ENCODE results near the gene FAM221B. TPM values are rescaled to one million over a fixed set of nuclear protein-coding genes. Genes with fewer than 3 reads are reported as not detected.

Gene FAM221B
- total RNA-seq, 6 experiments from 2014 or later: not detected

- no peaks in the 10 kb centered on the region for H3K36me3 ChIP-seq
- 100% methylated on average over 2 of the region's 2 CpGs for WGBS (ENCODE audit: insufficient coverage, low coverage, low lambda C conversion rate, missing lambda C conversion rate)
- H3K4me1 ChIP-seq: peaks cover 0 to 17% (median 0%) of the 10 kb centered on the region in 4 donors
- H3K27me3 ChIP-seq: no peaks in the 10 kb centered on the region
- ATAC-seq: no peak
- H3K9me3 ChIP-seq: no peaks in the 10 kb centered on the region
- TF ChIP-seq CTCF (IDR thresholded peaks at IDR 0.05) (no peak), POLR2A (IDR thresholded peaks at IDR 0.05) (no peak)
- no peak overlapping the region for H3K4me3 ChIP-seq
- intact Hi-C loops (cut with DNase I): no loop called here
- no peak for DNase-seq
- H3K27ac ChIP-seq: no peak overlapping the region
Observed at GRCh38 chr9:35789541-35789940, 39.0 kb downstream of the FAM221B start.

DNA sequence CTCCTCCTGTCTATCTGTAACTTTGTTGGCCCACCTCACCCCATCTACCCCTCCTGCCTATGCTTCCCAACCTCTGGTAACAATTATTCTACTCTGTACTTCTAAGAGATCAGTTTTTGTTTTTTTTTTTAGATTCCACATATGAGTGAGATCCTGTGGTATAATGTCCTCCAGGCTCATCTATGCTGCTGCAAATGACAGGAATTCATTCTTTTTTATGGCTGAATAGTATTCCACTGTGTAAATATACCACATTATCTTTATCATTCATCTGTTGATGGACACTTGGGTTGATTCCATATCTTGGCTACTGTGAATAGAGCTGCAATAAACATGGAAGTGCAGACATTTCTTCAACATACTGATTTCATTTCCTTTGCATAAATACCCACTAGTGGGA lies 45.1 kb downstream of the FAM221B start:
- H3K27me3 ChIP-seq: no peaks in the 10 kb centered on the region
- no peaks in the 10 kb centered on the region for H3K36me3 ChIP-seq
- H3K9me3 ChIP-seq: no peaks in the 10 kb centered on the region
- intact Hi-C loops (cut with DNase I): no loop called here
- H3K4me1 ChIP-seq: no peaks in the 10 kb centered on the region
- H3K4me3 ChIP-seq: no peak overlapping the region
- DNase-seq (no peak), ATAC-seq (no peak)
- TF ChIP-seq CTCF (IDR thresholded peaks at IDR 0.05): no peak
- TF ChIP-seq POLR2A (IDR thresholded peaks at IDR 0.05): no peak
- H3K27ac ChIP-seq: no peak overlapping the region

DNA sequence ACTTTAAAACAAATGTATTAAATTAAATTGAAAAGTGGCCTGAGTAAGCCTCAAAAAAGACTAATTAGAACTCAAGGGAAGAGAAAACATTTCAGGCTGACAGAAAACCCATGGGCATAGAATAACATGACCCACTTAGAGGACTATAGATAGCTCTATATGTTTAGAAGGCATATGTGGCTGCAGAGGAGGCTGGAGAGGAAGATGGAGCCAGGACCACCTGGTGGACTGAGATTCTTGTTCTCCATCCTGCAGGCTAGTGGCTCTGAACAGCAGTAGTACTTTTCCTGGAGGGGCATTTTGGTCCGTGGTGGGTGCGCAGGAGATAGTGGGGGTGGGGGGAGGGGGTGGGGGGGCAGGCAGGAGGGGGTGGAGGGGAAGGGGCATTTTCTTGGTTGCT lies 47.5 kb downstream of the FAM221B start:
- 71% methylated on average over 2 of the region's 2 CpGs for WGBS (ENCODE audit: insufficient coverage, low coverage, low lambda C conversion rate, missing lambda C conversion rate)
- TF ChIP-seq CTCF (IDR thresholded peaks at IDR 0.05) (no peak), POLR2A (IDR thresholded peaks at IDR 0.05) (no peak)

GRCh38 chr9:35778496-35778895 lies 50.0 kb downstream of the FAM221B start:
- WGBS (ENCODE audit: insufficient coverage, low coverage, low lambda C conversion rate, missing lambda C conversion rate): 86% methylated on average over 3 of the region's 3 CpGs
- no peak overlapping the region for H3K27ac ChIP-seq
- H3K27me3 ChIP-seq: no peaks in the 10 kb centered on the region
- ATAC-seq (no peak), DNase-seq (no peak)
- H3K4me1 ChIP-seq: peaks cover 0 to 14% (median 0%) of the 10 kb centered on the region in 4 donors
- H3K4me3 ChIP-seq: no peak overlapping the region
- intact Hi-C loops (cut with DNase I): no loop called here
- H3K9me3 ChIP-seq: no peaks in the 10 kb centered on the region
- TF ChIP-seq CTCF (IDR thresholded peaks at IDR 0.05) (no peak), POLR2A (IDR thresholded peaks at IDR 0.05) (no peak)
- no peaks in the 10 kb centered on the region for H3K36me3 ChIP-seq

More for the DNA sequence above, 47.5 kb downstream of the FAM221B start:
- intact Hi-C loops (cut with DNase I): no loop called here
- Histone ChIP-seq H3K27ac (no peak overlapping the region), H3K36me3 (no peaks in the 10 kb centered on the region), H3K27me3 (no peaks in the 10 kb centered on the region), H3K4me1 (no peaks in the 10 kb centered on the region), H3K9me3 (no peaks in the 10 kb centered on the region), H3K4me3 (no peak overlapping the region)
- DNase-seq (no peak), ATAC-seq (no peak)

GRCh38 chr9:35776018-35776417 lies 52.5 kb downstream of the FAM221B start:
- Histone ChIP-seq H3K9me3 (no peaks in the 10 kb centered on the region), H3K36me3 (no peaks in the 10 kb centered on the region), H3K27ac (no peak overlapping the region), H3K4me3 (no peak overlapping the region), H3K4me1 (peaks cover 0 to 23% (median 8%) of the 10 kb centered on the region in 4 donors), H3K27me3 (no peaks in the 10 kb centered on the region)
- WGBS (ENCODE audit: insufficient coverage, low coverage, low lambda C conversion rate, missing lambda C conversion rate): 83% methylated on average over 4 of the region's 4 CpGs
- TF ChIP-seq POLR2A (IDR thresholded peaks at IDR 0.05) (no peak), CTCF (IDR thresholded peaks at IDR 0.05) (no peak)
- no peak for ATAC-seq
- DNase-seq: no peak
- intact Hi-C loops (cut with DNase I): no loop called here
